ENCODE measurements around the gene EPHA4.

The EPHA4 gene

DNA sequence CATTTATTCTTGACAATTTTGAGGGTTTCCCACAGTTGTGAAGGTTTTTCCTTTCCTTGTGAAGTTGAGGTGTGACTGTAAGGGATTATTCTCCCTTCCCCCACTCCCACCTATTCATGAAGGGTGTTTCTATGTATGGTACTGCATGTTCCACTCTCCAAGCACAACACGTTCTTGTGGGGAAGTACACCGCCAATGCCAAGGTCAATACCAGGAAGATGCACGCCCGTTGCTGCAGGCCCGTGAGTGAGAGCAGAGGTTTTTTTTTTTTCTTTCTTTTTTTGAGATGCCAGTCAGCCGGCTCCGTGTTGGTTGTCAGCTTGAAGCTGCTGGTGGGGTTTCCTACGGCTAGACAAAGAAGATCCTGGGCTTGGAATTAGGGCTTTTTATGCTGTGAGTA lies 38.6 kb upstream of the EPHA4 start:
- Histone ChIP-seq H3K4me1 (no peaks in the 10 kb centered on the region), H3K27me3 (no peaks in the 10 kb centered on the region), H3K36me3 (no peaks in the 10 kb centered on the region), H3K9me3 (no peaks in the 10 kb centered on the region), H3K4me3 (ENCODE audit: low read depth, low read length) (no peak overlapping the region)
- no peak for DNase-seq
- TF ChIP-seq, protein P1, sequence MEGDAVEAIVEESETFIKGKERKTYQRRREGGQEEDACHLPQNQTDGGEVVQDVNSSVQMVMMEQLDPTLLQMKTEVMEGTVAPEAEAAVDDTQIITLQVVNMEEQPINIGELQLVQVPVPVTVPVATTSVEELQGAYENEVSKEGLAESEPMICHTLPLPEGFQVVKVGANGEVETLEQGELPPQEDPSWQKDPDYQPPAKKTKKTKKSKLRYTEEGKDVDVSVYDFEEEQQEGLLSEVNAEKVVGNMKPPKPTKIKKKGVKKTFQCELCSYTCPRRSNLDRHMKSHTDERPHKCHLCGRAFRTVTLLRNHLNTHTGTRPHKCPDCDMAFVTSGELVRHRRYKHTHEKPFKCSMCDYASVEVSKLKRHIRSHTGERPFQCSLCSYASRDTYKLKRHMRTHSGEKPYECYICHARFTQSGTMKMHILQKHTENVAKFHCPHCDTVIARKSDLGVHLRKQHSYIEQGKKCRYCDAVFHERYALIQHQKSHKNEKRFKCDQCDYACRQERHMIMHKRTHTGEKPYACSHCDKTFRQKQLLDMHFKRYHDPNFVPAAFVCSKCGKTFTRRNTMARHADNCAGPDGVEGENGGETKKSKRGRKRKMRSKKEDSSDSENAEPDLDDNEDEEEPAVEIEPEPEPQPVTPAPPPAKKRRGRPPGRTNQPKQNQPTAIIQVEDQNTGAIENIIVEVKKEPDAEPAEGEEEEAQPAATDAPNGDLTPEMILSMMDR (IDR thresholded peaks at IDR 0.05; ENCODE audit: low read depth, low read length): no peak

DNA sequence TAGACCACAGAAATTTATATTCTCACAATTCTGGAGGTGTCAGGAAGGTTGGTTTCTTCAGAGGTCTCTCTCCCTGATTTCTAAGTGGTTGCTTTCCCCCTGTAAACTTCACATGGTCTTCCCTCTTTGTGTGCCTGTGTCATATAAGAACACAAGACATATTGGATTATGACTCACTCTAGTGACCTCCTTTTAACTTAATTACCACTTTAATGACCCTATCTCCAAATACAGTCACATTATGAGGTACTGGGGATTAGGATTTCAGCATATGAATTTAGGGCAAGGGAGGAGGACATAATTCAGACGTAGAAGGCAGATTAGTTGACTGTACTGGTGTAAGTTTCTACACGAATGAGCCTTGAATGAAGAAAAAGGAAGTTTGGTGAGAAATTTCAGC lies 38.2 kb upstream of the EPHA4 start:
- Histone ChIP-seq H3K36me3 (no peaks in the 10 kb centered on the region), H3K27me3 (no peaks in the 10 kb centered on the region), H3K9me3 (no peaks in the 10 kb centered on the region), H3K4me1 (no peaks in the 10 kb centered on the region), H3K4me3 (ENCODE audit: low read depth, low read length) (no peak overlapping the region)
- DNase-seq: no peak
- TF ChIP-seq, protein P1 (IDR thresholded peaks at IDR 0.05; ENCODE audit: low read depth, low read length): no peak

DNA sequence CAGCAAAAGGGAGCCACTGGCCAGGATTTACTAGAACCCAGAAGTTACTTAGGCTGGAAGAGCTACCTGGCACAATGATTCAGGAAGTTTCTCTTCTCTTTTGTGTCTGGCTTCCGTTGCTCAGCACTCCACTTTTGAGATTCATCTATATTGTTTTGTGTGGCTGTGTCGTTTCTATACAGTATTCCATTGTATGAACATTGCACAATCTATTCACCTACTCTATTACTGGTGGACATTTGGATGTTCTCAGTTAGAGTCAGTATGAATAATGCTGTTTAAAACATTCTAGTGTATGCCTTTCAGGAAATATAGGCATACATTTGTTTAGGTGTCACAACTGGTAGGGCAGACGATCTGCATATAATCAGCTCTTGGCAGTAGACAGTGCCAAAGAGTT lies 36.3 kb upstream of the EPHA4 start:
- no peaks in the 10 kb centered on the region for H3K4me1 ChIP-seq
- H3K9me3 ChIP-seq: no peaks in the 10 kb centered on the region
- no peak for DNase-seq
- H3K4me3 ChIP-seq (ENCODE audit: low read depth, low read length): no peak overlapping the region
- TF ChIP-seq, protein P1 (IDR thresholded peaks at IDR 0.05; ENCODE audit: low read depth, low read length): no peak
- no peaks in the 10 kb centered on the region for H3K36me3 ChIP-seq
- no peaks in the 10 kb centered on the region for H3K27me3 ChIP-seq

DNA sequence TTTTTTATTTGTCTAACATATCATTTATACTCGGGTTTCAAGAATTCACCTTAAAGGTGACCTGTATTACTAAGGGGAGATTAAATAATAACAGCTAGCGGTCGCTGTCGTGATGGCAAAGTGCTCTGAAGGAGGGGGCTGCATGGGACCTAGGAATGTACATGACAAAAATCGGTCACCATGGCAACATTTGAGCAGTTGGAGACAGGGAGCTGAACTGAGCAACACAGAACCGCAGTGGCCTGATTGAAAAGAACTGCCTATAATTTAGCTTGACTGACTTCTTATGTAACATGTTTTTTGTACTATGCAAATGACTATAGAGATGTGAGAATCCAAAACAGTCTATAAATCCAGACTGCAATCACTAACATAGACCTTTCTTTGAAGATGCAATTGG lies 34.3 kb upstream of the EPHA4 start:
- H3K4me1 ChIP-seq: no peaks in the 10 kb centered on the region
- H3K4me3 ChIP-seq (ENCODE audit: low read depth, low read length): no peak overlapping the region
- H3K9me3 ChIP-seq: no peaks in the 10 kb centered on the region
- H3K27me3 ChIP-seq: no peaks in the 10 kb centered on the region
- TF ChIP-seq, protein P1 (IDR thresholded peaks at IDR 0.05; ENCODE audit: low read depth, low read length): no peak
- no peaks in the 10 kb centered on the region for H3K36me3 ChIP-seq
- no peak for DNase-seq

DNA sequence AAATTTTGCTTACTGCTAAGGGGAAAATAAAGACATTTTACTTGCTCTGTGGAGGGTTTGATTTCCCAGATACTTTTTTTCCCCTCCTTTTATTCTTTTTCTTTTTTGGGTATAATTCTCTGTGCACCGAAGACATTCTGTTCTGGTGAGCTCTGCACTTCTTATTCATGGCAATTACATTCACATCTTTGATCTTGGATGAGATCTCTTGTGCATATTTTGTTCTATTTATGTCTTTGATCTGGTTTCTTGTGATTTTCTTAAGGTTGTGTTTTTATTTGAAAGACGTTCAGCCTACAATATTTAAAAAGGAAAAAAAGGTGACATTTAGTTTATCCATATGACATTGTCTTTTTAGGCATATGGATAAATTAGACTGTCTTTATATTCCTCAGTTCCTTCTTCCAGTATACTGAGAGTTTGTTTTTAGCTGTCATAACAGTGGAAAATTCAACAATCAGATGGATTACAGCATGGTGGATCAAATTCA lies 33.7 kb upstream of the EPHA4 start:
- Histone ChIP-seq H3K4me1 (no peaks in the 10 kb centered on the region), H3K27me3 (no peaks in the 10 kb centered on the region), H3K9me3 (no peaks in the 10 kb centered on the region), H3K36me3 (no peaks in the 10 kb centered on the region), H3K4me3 (ENCODE audit: low read depth, low read length) (no peak overlapping the region)
- DNase-seq: no peak
- TF ChIP-seq, protein P1 (IDR thresholded peaks at IDR 0.05; ENCODE audit: low read depth, low read length): no peak

DNA sequence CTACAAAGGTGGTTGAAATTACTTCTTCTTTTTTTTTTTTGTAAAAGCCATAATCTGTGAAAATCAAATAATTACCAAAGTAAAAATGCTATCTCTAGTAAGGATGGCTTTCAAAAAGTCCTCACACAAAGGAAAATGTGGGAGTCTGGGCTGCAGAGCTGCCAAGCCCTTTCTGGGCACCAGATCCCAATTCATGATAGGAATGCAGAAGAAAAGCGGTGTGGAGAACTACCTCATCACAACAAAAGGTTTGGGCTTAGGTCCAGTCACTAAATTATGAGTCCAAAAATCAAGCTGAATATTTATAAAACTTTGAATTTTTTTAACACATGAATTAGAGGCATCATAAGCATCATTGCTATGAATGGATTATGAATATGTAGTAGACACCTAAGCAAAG lies 30.8 kb upstream of the EPHA4 start:
- H3K36me3 ChIP-seq: no peaks in the 10 kb centered on the region
- TF ChIP-seq, protein P1 (IDR thresholded peaks at IDR 0.05; ENCODE audit: low read depth, low read length): no peak

More for the DNA sequence above, 30.8 kb upstream of the EPHA4 start:
- no peak overlapping the region for H3K4me3 ChIP-seq (ENCODE audit: low read depth, low read length)
- no peaks in the 10 kb centered on the region for H3K27me3 ChIP-seq
- H3K9me3 ChIP-seq: no peaks in the 10 kb centered on the region
- DNase-seq: no peak
- no peaks in the 10 kb centered on the region for H3K4me1 ChIP-seq
